HG03064 (cell line): ENCODE data around the gene CDK11B.
"Not testable (repeated sequence)": the region's sequence is repeated elsewhere in the genome, so short reads cannot be mapped to it uniquely, and the experiment has no call there.

Source experiments
- ATAC-seq: cut with Tn5 transposase; IDR thresholded peaks from one replicate; pipeline ENCODE4 v1.9.1; 2021; ENCODE audit warnings: low read depth; ENCODE audit not compliant: unreplicated experiment

CDK11B gene

GRCh38 chr1:1658583-1659549 lies at the start of gene CDK11B:
Gene CDK11B (minus strand): TSS chr1:1659004. CDS start chr1:1657485, 1,519 bp downstream.
- ATAC-seq = peak; percentile 74

GRCh38 chr1:1707897-1708296 lies 49.1 kb upstream of the CDK11B start:
- ATAC-seq = not testable (repeated sequence)

DNA sequence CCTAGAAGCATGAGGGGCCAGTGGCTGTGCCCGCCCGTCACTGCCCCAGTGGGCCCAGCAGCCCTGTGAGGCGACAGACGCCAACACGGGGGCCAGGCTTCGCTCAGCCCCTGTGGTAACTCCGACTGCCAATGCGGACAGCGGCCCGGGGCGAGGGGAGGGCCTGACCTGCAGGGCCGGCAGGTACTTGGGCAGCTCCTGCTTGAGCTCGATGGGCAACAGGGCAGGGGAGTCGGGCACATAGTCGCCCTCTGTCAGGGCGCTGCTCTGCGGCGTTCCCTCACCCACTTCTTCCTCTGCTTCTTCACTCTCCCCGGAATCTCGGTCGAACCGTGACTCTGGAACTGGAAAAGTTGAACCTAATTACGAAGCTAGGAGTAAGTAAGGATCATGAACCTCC lies 48.4 kb upstream of the CDK11B start:
- ATAC-seq = not testable (repeated sequence)

DNA sequence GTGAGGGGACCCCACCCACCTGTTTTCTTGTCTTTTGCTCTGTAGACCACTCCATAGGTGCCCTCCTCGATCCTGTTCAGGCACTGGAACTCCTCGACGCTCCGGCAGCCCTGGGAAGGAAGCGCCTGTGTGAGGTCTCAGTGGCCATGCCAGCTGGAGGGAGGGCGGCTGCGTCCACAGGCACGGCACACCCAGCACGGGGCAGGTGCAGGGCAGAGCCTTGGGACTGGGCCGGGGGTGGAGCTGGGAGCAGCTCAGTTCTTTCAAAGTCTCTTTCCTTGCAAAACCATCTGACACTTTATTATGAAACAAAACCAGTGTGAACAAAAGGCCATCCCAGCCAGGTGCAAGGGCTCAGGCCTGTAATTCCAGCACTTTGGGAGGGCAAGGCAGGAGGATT lies 46.8 kb upstream of the CDK11B start:
- not testable (repeated sequence) for ATAC-seq

DNA sequence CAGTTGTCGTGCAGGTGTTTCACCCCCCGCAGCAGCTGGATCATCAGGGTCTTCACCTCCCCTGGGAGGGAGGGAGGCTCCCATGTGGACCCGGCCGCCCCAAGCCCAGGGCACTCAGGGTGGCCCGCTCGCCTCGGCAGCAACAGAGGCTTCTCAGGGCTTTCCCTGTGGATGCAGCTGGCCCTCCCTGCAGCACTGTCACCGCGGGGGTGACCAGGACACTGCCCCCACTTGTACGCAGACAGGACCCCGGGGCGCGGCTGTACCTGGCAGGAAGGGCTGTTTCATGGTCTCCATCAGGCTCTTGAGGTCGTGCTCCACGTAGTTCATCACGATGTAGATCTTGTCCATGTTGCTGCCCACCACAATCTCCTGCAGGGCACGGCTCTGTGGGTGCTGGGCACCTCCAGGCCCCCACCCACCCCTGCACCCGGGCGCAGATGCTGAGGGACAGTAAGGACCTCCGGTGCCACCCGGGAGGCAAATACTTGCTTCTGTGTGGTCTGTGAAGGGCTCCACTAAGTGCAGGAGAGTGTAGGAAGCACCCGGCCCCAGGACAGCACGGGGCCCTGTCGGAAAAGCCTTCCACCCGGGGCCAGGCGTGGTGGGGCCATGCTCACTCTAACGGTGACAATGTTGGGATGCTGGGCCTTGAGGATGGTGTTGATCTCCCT lies 45.6 kb upstream of the CDK11B start:
- ATAC-seq = not testable (repeated sequence)

DNA sequence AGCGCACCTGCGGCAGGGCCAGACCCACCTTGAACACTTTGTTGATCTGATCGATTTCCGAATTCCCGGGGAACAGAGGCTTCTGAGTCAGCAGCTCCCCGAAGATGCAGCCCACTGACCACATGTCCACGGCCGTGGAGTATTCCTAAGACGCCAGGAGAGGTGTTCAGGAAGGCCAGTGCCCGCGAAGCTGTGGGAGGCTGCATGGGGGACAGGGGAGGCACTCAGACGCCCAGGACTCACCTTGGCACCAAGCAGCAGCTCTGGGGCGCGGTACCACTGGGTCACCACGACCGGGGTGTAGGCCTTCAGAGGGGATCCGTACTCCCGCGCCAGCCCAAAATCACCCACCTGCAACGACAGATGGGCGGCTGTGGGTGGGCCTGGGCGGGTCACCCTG lies 45.0 kb upstream of the CDK11B start:
- no peak for ATAC-seq

- ATAC-seq = not testable (repeated sequence)
Measured at GRCh38 chr1:1702506-1702905, 43.7 kb upstream of the CDK11B start.

- not testable (repeated sequence) for ATAC-seq
Measured at GRCh38 chr1:1700557-1700956, 41.8 kb upstream of the CDK11B start.

- not testable (repeated sequence) for ATAC-seq
Measured at GRCh38 chr1:1700067-1700466, 41.3 kb upstream of the CDK11B start.

DNA sequence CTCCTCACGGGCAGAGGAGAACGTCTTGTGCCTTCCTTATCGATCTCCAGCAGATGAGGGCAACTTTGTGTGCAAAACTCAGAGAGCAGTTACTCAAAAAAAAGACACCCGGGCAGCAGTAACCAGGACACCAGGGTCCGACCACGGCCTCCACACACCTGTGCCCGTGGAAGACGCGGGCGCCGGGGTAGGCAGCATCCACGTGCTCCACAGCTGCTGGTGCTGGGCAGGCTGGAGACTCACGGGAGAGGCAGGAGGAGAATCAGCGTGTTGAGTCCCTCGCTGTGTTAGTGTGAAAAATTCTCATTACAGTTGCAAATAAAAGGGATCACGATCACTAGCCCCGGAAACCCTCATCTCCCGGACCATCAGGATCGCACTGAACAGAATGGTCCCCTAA lies 40.3 kb upstream of the CDK11B start:
- not testable (repeated sequence) for ATAC-seq

DNA sequence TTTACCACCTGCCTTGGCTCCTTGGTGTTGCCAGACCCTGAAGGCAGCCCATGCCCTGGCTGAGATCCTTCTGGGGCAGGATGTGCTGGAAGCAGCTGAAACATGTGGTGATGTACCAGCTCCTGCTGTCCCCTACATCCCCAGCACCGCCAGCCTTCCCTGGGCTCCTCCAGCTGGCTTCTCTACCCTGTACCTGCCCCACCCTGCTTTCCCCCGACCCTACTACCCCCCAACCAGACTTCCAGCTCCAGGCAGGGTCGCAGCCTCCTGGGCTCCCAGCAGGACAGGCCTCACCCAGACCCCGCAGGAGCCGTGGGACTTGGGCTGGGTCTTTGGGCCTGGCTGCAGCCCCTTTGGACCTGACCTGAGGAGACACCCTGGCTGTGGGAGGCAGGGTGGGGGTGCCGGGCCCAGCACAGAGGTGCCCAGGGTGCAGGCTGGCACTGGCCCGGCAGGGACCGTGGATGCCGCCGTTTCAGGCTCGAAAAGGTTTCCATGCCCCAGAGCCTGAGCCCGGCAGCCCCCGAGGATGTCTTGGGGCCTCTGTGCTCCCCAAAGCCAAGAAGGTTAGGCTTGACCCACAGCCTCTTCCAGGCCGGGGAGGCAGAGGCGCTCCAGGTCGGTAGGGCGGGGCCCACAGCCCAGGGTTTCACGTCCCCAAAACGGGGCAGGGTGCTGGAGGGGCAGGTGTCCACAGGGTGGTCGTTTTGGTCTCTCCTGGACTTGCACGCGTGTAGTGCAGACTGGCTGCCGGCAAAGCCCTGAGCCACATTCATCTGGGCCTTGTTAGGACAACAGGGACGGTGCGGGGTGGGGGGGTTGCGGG lies 38.8 kb upstream of the CDK11B start:
- not testable (repeated sequence) for ATAC-seq

- ATAC-seq = not testable (repeated sequence)
Measured at GRCh38 chr1:1696431-1697357, 37.9 kb upstream of the CDK11B start.

GRCh38 chr1:1692714-1693647 lies 34.2 kb upstream of the CDK11B start, which contains the start of gene SLC35E2B:
Gene SLC35E2B (minus strand): TSS chr1:1692795. CDS start chr1:1676699, 16,096 bp downstream.
- ATAC-seq = peak; percentile 77

DNA sequence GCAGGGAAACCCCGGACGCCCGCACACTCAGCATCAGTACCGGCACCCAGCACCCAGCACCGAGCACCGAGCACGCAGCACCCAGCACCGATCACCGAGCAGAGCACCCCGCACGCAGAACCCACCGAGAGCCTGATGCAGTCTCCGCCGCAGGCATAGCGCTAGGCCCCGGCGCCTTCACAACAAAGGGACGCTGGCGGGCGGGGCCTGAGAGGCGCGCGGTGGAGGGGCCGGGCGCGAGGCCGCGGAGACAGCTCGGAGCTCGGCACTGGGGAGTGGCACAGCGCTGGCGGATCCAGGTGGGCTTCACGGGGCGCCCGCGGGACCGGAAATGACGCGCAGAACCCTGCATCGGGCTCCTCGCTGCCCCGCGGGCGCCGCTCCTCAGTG lies 33.5 kb upstream of the CDK11B start:
- peak; percentile 45 for ATAC-seq

- not testable (repeated sequence) for ATAC-seq
Measured at GRCh38 chr1:1691443-1691842, 32.6 kb upstream of the CDK11B start.

DNA sequence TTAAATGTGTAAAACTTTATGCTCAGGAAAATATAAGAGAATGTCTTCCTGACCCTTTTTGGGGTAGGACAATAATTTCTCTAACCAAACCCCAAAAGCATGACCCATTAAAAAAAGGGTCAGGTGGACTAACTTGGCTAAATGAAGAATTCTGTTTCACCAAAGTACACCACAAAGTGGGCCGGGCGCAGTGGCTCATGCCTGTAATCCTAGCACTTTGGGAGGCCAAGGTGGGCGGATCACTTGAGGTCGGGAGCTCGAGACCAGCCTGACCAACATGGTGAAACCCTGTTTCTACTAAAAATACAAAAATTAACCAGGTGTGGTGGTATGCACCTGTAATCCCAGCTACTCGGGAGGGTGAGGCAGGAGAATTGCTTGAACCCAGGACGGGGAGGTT lies 30.7 kb upstream of the CDK11B start:
- ATAC-seq = not testable (repeated sequence)

GRCh38 chr1:1687846-1688245 lies 29.0 kb upstream of the CDK11B start:
- no peak for ATAC-seq

DNA sequence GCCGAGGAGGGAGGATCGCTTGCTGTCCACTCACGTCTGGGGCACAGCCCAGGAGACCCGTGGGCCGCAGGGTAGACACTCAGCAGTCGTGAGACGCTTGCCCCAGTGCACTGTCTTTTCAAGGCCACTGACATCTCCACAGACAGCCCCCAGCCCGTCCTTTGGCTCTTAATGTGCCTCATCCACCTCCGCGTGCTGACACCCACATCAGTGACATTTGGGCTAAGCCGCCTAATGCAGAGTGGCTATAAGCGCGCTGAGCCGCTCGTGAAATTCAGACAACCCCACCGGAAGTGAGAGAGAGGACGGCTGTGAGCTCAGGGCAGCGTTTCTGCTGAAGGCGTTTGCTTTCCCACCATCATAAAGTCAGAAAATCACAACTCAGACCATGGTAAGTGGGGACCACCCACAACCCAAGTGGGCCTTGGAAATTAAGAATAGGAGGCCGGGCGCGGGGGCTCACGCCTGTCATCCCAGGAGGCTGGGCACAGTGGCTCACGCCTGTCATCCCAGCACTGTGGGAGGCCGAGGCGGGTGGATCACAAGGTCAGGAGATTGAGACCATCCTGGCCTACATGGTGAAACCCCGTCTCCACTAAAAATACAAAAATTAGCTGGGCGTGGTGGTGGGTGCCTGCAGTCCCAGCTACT lies 25.4 kb upstream of the CDK11B start:
- no peak for ATAC-seq
